Measurements from ENCODE around the gene RNF151. TPM values are rescaled to one million over a fixed set of nuclear protein-coding genes. Genes with fewer than 3 reads are reported as not detected.
A peak's percentile ranks its signal among the peaks of the same experiment; 100 is the strongest.

RNF151 gene
- total and polyA plus RNA-seq, 2 of the 13 experiments (the other 11 are each of a cell fraction or from before 2014, with no cell fraction given): not detected

- no peak for TF ChIP-seq ZSCAN31 (CRISPR knock-in tag; IDR thresholded peaks at IDR 0.05; ENCODE audit: low read depth)
- TF ChIP-seq SOX6 (IDR thresholded peaks at IDR 0.05): no peak
- no peak for TF ChIP-seq SOX6 (CRISPR knock-in tag; IDR thresholded peaks at IDR 0.05)
- TF ChIP-seq MBD4 (IDR thresholded peaks at IDR 0.05; ENCODE audit: borderline replicate concordance, low read length): no peak
- TF ChIP-seq REPIN1 (CRISPR knock-in tag; IDR thresholded peaks at IDR 0.05; ENCODE audit: borderline replicate concordance, low read depth): no peak
- TF ChIP-seq ZSCAN25 (CRISPR knock-in tag; IDR thresholded peaks at IDR 0.05): no peak
- TF ChIP-seq ZIK1 (CRISPR knock-in tag; IDR thresholded peaks at IDR 0.05; ENCODE audit: borderline replicate concordance, low read depth): no peak
- no peak for TF ChIP-seq POLR2AphosphoS2 (IDR thresholded peaks at IDR 0.05; ENCODE audit: low read depth, low read length)
- peak; percentile 39; the same call in 1 of the 2 replicates for TF ChIP-seq UBTF (CRISPR knock-in tag; IDR thresholded peaks at IDR 0.05)
- no peak for TF ChIP-seq SSRP1 (CRISPR knock-in tag; IDR thresholded peaks at IDR 0.05)
- 0 out of 4 replicates have a peak, but pooled peaks of 1 of the 2 experiments have one; percentile 13 for TF ChIP-seq POLR2A (IDR thresholded peaks at IDR 0.05; ENCODE audit: insufficient read depth in 1 of 2, low read depth in 2 of 2, low read length in 2 of 2)
- TF ChIP-seq NFKB2 (CRISPR knock-in tag; IDR thresholded peaks at IDR 0.05; ENCODE audit: borderline replicate concordance): 0 out of 2 replicates have a peak, but pooled peaks have one; percentile 20
- no peak for TF ChIP-seq ZNF788 (CRISPR knock-in tag; IDR thresholded peaks at IDR 0.05; ENCODE audit: borderline replicate concordance)
- no peak for TF ChIP-seq YEATS2 (CRISPR knock-in tag; IDR thresholded peaks at IDR 0.05; ENCODE audit: borderline replicate concordance)
- TF ChIP-seq FOXK2 (IDR thresholded peaks at IDR 0.05): no peak
- no peak for TF ChIP-seq ZNF790 (CRISPR knock-in tag; IDR thresholded peaks at IDR 0.05; ENCODE audit: borderline replicate concordance)
- TF ChIP-seq, protein P1, sequence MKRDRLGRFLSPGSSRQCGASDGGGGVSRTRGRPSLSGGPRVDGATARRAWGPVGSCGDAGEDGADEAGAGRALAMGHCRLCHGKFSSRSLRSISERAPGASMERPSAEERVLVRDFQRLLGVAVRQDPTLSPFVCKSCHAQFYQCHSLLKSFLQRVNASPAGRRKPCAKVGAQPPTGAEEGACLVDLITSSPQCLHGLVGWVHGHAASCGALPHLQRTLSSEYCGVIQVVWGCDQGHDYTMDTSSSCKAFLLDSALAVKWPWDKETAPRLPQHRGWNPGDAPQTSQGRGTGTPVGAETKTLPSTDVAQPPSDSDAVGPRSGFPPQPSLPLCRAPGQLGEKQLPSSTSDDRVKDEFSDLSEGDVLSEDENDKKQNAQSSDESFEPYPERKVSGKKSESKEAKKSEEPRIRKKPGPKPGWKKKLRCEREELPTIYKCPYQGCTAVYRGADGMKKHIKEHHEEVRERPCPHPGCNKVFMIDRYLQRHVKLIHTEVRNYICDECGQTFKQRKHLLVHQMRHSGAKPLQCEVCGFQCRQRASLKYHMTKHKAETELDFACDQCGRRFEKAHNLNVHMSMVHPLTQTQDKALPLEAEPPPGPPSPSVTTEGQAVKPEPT (CRISPR knock-in tag; IDR thresholded peaks at IDR 0.05; ENCODE audit: low read depth): no peak
- TF ChIP-seq TBX3 (IDR thresholded peaks at IDR 0.05; ENCODE audit: borderline replicate concordance): no peak
- no peak for TF ChIP-seq HOXA3 (CRISPR knock-in tag; IDR thresholded peaks at IDR 0.05)
- TF ChIP-seq MXD1 (CRISPR knock-in tag; IDR thresholded peaks at IDR 0.05): no peak
- TF ChIP-seq, protein P2, sequence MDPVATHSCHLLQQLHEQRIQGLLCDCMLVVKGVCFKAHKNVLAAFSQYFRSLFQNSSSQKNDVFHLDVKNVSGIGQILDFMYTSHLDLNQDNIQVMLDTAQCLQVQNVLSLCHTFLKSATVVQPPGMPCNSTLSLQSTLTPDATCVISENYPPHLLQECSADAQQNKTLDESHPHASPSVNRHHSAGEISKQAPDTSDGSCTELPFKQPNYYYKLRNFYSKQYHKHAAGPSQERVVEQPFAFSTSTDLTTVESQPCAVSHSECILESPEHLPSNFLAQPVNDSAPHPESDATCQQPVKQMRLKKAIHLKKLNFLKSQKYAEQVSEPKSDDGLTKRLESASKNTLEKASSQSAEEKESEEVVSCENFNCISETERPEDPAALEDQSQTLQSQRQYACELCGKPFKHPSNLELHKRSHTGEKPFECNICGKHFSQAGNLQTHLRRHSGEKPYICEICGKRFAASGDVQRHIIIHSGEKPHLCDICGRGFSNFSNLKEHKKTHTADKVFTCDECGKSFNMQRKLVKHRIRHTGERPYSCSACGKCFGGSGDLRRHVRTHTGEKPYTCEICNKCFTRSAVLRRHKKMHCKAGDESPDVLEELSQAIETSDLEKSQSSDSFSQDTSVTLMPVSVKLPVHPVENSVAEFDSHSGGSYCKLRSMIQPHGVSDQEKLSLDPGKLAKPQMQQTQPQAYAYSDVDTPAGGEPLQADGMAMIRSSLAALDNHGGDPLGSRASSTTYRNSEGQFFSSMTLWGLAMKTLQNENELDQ (CRISPR knock-in tag; IDR thresholded peaks at IDR 0.05; ENCODE audit: borderline replicate concordance): no peak
- no peak for TF ChIP-seq EEA1 (CRISPR knock-in tag; IDR thresholded peaks at IDR 0.05; ENCODE audit: borderline replicate concordance)
- TF ChIP-seq CHD4 (IDR thresholded peaks at IDR 0.05; ENCODE audit: borderline replicate concordance, low read length): no peak
Measured at GRCh38 chr16:1989209-1990100, 22.8 kb downstream of the RNF151 start, which contains the start of gene SYNGR3 (continued).

Measured in HepG2 (cell line).